ENCODE measurements around the gene FAAP20. TPM values are rescaled to one million over a fixed set of nuclear protein-coding genes. Genes with fewer than 3 reads are reported as not detected.

FAAP20 gene
- total RNA-seq, 2 donors from 2014 or later = 19.8 to 23.6 TPM

DNA sequence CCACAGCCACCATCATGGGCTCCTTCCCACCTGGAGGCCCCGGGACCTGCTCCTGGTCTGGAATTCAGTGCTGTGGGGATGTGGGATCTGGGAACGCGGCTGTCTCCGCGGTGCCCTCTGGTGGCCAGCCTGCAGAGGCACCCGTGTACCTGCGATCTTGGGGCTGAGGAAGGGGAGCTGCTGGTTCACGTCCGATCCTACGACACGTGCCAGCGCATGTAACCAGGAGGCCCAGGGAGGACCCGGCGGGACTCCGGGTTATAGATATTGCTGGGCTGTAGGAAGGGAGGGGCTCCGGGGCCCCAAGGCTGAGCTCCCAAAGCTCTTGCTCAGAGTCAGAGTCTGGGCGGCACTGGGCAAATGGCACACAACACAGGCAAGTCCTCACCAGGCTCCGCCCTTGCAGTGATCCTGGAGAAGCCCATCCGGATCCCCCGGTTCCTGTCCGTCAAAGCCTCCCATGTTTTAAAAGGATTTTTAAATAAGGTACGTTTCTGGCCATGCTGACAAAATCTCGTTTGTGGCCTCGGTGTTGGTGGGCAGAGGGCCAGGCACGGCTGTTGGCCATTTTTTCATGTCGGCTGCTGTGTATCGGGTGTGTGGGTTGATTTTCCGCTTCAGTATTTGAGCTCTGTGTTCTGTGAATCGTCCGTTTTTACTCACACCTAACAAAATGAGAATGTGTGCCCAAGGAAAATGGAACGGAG is 20.1 kb downstream of the FAAP20 start:
- peak; percentile 41 to 57 (median 52) for DNase-seq
- H3K4me3 ChIP-seq = no peak overlapping the region
- intact Hi-C loops (cut with DNase I) = no loop called here
- H3K4me1 ChIP-seq = no peaks in the 10 kb centered on the region
- peaks cover 0 to 3% of the 10 kb centered on the region in 2 donors for H3K36me3 ChIP-seq (replicated peaks in 1 of 2; ENCODE audit: insufficient read depth in 1 of 2, low read depth in 2 of 2)
- no peaks in the 10 kb centered on the region for H3K9me3 ChIP-seq
- H3K27me3 ChIP-seq = no peaks in the 10 kb centered on the region
- TF ChIP-seq CTCF (IDR thresholded peaks at IDR 0.05) (peak; percentile 58 to 80 (median 65)), POLR2A (IDR thresholded peaks at IDR 0.05) (no peak)
- peak; percentile 65 for ATAC-seq
- WGBS, 2 donors = 37 to 80% methylated on average over 11 to 30 of the region's 31 CpGs
- no peak overlapping the region for H3K27ac ChIP-seq

DNA sequence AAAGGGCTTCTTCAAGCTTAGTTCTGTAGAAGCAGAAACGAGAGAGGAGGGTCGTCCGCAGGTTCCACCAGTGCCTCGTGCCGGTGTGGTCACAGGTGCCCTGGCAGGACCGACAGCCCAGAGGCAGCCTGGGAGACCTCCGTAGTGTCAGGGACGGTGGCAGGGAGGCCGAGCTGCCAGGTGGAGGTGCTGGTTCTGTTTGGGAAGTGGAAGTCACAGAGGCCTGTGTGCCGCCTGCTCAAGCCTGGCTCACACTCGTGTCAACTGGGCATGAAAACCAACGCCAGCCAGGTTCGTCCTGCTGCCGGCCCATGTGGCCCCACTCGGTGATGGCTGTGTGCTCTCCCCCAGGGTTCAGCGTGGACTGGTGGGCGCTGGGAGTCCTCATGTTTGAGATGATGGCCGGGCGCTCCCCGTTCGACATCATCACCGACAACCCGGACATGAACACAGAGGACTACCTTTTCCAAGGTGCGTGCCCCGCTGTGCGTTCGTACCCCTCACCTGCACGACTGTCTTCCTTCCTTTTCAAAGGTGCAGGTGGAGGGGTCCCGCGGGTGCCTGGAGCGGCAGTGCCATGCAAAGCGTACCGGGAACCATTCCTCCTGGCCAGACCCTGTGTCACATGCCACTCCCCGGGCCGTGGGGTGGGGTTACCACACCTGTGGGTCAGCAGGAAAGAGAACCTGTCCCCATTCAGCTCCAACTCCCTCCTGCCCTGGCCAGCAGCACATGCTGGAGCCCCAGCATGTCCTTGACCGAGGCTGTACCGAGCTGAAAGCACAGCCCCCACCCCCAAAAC is 20.8 kb downstream of the FAAP20 start:
- no peak overlapping the region for H3K27ac ChIP-seq
- no peaks in the 10 kb centered on the region for H3K4me1 ChIP-seq
- H3K4me3 ChIP-seq = no peak overlapping the region
- 80 to 85% methylated on average over 16 to 34 of the region's 37 CpGs for WGBS, 2 donors
- TF ChIP-seq CTCF (IDR thresholded peaks at IDR 0.05) (no peak), POLR2A (IDR thresholded peaks at IDR 0.05) (no peak)
- H3K9me3 ChIP-seq = no peaks in the 10 kb centered on the region
- H3K36me3 ChIP-seq (replicated peaks in 1 of 2; ENCODE audit: insufficient read depth in 1 of 2, low read depth in 2 of 2) = peaks cover 0 to 3% of the 10 kb centered on the region in 2 donors
- no peak for DNase-seq
- intact Hi-C loops (cut with DNase I) = no loop called here
- no peak for ATAC-seq
- no peaks in the 10 kb centered on the region for H3K27me3 ChIP-seq

- no peak for ATAC-seq
- intact Hi-C loops (cut with DNase I) = no loop called here
- Histone ChIP-seq H3K9me3 (no peaks in the 10 kb centered on the region), H3K4me1 (no peaks in the 10 kb centered on the region), H3K36me3 (replicated peaks in 1 of 2; ENCODE audit: insufficient read depth in 1 of 2, low read depth in 2 of 2) (peaks cover 0 to 3% of the 10 kb centered on the region in 2 donors), H3K27me3 (no peaks in the 10 kb centered on the region), H3K4me3 (no peak overlapping the region), H3K27ac (no peak overlapping the region)
- DNase-seq = no peak
- 86 to 89% methylated on average over 23 to 32 of the region's 33 CpGs for WGBS, 2 donors
- TF ChIP-seq CTCF (IDR thresholded peaks at IDR 0.05) = no peak
- TF ChIP-seq POLR2A (IDR thresholded peaks at IDR 0.05) = no peak
Observed at GRCh38 chr1:2172551-2173146, 21.9 kb downstream of the FAAP20 start.

DNA sequence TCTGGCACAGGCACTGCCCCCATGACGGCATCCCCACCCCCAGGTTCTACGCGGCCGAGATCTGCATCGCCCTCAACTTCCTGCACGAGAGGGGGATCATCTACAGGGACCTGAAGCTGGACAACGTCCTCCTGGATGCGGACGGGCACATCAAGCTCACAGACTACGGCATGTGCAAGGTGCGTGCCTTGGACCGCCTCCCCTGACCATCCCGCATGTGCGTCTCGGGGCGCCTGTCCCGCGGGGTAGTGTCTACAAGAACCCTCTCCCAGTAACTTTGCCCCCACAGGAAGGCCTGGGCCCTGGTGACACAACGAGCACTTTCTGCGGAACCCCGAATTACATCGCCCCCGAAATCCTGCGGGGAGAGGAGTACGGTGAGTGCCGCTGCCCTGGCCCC is 22.6 kb downstream of the FAAP20 start:
- ATAC-seq (no peak), DNase-seq (no peak)
- intact Hi-C loops (cut with DNase I) = no loop called here
- peaks cover 0 to 3% of the 10 kb centered on the region in 2 donors for H3K36me3 ChIP-seq (replicated peaks in 1 of 2; ENCODE audit: insufficient read depth in 1 of 2, low read depth in 2 of 2)
- no peaks in the 10 kb centered on the region for H3K4me1 ChIP-seq
- H3K27me3 ChIP-seq = no peaks in the 10 kb centered on the region
- H3K27ac ChIP-seq = no peak overlapping the region
- no peak for TF ChIP-seq CTCF (IDR thresholded peaks at IDR 0.05)
- TF ChIP-seq POLR2A (IDR thresholded peaks at IDR 0.05) = no peak
- no peak overlapping the region for H3K4me3 ChIP-seq
- 91 to 100% methylated on average over 1 to 22 of the region's 26 CpGs for WGBS, 2 donors
- H3K9me3 ChIP-seq = no peaks in the 10 kb centered on the region
